GM18517 (cell line): ENCODE data around the gene TBX6.
"Not testable (repeated sequence)": the region's sequence is repeated elsewhere in the genome, so short reads cannot be mapped to it uniquely, and the experiment has no call there.

Source experiments
- ATAC-seq: cut with Tn5 transposase; IDR thresholded peaks from one replicate; pipeline ENCODE4 v1.9.1; 2021; ENCODE audit warnings: mild to moderate bottlenecking, moderate library complexity; ENCODE audit not compliant: unreplicated experiment

Gene TBX6

GRCh38 chr16:30066761-30067583 is 24.8 kb downstream of the TBX6 start:
- ATAC-seq, result no peak

- no peak for ATAC-seq
These were observed 25.6 kb downstream of the TBX6 start for GRCh38 chr16:30065943-30066760.

- peak; percentile 65 for ATAC-seq
These were observed 26.4 kb downstream of the TBX6 start, which contains the start of gene ALDOA for GRCh38 chr16:30065102-30065942. TSS of gene ALDOA (plus strand) at chr16:30065760. CDS start at chr16:30066898, 1,138 bp downstream.

- no peak for ATAC-seq
These were observed 27.0 kb downstream of the TBX6 start for GRCh38 chr16:30064729-30065101.

GRCh38 chr16:30063893-30064728 is 27.6 kb downstream of the TBX6 start:
- ATAC-seq, result no peak

- no peak for ATAC-seq
These were observed 28.3 kb downstream of the TBX6 start for GRCh38 chr16:30063278-30063892.

- ATAC-seq, result no peak
These were observed 30.7 kb downstream of the TBX6 start for GRCh38 chr16:30060836-30061554.

GRCh38 chr16:30060346-30060745 is 31.4 kb downstream of the TBX6 start:
- no peak for ATAC-seq

- no peak for ATAC-seq
These were observed 36.7 kb downstream of the TBX6 start for GRCh38 chr16:30054959-30055553.

- ATAC-seq, result no peak
These were observed 37.3 kb downstream of the TBX6 start for GRCh38 chr16:30054451-30054850.

GRCh38 chr16:30053376-30054015 is 38.2 kb downstream of the TBX6 start:
- no peak for ATAC-seq

- ATAC-seq, result peak; percentile 54
These were observed 38.9 kb downstream of the TBX6 start for GRCh38 chr16:30052671-30053372.

- ATAC-seq, result no peak
These were observed 40.2 kb downstream of the TBX6 start for GRCh38 chr16:30051518-30051917.

GRCh38 chr16:30049871-30050270 is 41.9 kb downstream of the TBX6 start:
- ATAC-seq, result no peak

GRCh38 chr16:30046588-30046987 is 45.1 kb downstream of the TBX6 start:
- no peak for ATAC-seq

GRCh38 chr16:30046178-30046577 is 45.5 kb downstream of the TBX6 start:
- no peak for ATAC-seq

GRCh38 chr16:30041841-30042240 is 49.9 kb downstream of the TBX6 start:
- ATAC-seq, result no peak

GRCh38 chr16:30040690-30041089 is 51.0 kb downstream of the TBX6 start:
- not testable (repeated sequence) for ATAC-seq
